ENCODE results near the gene AKAP12.

DNA sequence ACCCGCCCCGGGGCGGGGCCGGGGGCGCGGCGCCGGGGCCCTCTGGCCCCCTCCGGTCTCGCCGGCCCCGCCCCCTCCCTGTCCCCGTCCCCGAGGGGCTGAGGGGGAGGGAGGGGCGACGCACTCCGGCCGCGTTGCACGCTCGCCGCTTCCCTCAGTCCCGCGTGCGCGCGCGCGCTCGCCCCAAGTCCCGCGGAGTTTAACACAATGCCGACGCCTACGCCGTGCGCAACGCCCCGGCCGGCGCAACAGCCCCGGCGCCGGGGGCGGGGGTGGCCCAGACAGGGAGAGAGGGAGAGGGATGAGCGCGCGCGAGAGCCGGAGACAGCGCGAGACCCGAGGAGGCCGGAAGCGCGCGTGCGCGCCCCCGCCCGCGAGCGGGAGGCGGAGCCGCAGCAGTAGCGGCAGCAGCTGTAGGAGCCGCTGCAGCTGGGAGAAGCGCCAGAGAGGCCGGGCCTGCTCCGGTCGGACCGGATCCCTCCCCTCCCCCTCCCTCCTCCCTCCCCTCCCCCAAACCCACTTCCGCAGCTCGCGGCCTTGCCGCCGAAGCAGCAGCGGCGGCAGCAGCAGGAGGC lies 150.6 kb downstream of the AKAP12 start:
- TF ChIP-seq SIN3A (IDR thresholded peaks at IDR 0.05; ENCODE audit: borderline replicate concordance, insufficient read depth, low read length) = peak; percentile 38; the same call in 1 of the 2 replicates
- TF ChIP-seq, protein P1, sequence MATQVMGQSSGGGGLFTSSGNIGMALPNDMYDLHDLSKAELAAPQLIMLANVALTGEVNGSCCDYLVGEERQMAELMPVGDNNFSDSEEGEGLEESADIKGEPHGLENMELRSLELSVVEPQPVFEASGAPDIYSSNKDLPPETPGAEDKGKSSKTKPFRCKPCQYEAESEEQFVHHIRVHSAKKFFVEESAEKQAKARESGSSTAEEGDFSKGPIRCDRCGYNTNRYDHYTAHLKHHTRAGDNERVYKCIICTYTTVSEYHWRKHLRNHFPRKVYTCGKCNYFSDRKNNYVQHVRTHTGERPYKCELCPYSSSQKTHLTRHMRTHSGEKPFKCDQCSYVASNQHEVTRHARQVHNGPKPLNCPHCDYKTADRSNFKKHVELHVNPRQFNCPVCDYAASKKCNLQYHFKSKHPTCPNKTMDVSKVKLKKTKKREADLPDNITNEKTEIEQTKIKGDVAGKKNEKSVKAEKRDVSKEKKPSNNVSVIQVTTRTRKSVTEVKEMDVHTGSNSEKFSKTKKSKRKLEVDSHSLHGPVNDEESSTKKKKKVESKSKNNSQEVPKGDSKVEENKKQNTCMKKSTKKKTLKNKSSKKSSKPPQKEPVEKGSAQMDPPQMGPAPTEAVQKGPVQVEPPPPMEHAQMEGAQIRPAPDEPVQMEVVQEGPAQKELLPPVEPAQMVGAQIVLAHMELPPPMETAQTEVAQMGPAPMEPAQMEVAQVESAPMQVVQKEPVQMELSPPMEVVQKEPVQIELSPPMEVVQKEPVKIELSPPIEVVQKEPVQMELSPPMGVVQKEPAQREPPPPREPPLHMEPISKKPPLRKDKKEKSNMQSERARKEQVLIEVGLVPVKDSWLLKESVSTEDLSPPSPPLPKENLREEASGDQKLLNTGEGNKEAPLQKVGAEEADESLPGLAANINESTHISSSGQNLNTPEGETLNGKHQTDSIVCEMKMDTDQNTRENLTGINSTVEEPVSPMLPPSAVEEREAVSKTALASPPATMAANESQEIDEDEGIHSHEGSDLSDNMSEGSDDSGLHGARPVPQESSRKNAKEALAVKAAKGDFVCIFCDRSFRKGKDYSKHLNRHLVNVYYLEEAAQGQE (IDR thresholded peaks at IDR 0.05; ENCODE audit: insufficient read depth in 1 of 2, low read depth in 2 of 2, low read length in 2 of 2) = peak in 1 of 2 experiments; percentile 36; a peak in 1 of 4 replicates
- no peak for TF ChIP-seq POLR2AphosphoS5 (IDR thresholded peaks at IDR 0.05; ENCODE audit: low read depth, low read length)
- peak; percentile 55; the same call in 1 of the 2 replicates for TF ChIP-seq TAF1 (IDR thresholded peaks at IDR 0.05; ENCODE audit: borderline replicate concordance, insufficient read depth, low read length)

Data from PFSK-1 (cell line).